Urothelium cell line (cell line): ENCODE measurements around the gene RNLS.

Experiments used
- DNase-seq: peaks from one replicate; pipeline ENCODE4 v3.0.0; 2011; ENCODE audit warnings: low spot score, mixed read lengths
- FAIRE-seq: peaks from 2 replicates; lab custom pipeline; 2011; peaks lifted over from hg19 to GRCh38; lab: Jason Lieb, UNC

Gene RNLS

DNA sequence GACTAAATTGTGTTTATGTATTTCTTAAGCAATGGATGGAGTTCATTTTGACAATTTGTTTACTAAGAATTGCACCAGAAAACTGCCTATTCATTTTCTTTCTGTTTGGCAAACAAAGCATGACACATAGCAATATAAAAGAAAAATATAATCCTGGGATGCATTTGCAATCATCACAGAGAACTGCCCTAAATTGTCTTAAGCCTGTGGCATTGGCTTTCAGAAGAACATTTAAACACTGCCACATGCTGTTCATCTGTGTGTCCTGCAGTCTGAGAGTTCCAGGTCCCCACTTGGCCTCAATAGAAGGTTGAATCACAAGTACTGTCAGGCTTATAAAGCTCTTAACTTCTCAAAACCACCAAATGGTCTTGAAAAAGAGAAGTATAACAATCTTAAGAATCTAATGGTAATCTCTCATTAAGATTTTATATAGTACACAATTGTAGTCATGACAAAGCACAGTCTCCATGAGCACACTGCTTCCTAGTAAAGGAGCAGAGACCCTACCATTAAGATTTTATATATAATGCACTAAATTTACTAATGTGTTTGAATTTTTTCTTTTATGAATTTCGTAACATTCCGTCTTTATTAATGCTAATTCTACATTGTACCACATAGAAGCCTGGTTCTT is 29.9 kb downstream of the RNLS start:
- FAIRE-seq = no peak
- peak; percentile 52 for DNase-seq

DNA sequence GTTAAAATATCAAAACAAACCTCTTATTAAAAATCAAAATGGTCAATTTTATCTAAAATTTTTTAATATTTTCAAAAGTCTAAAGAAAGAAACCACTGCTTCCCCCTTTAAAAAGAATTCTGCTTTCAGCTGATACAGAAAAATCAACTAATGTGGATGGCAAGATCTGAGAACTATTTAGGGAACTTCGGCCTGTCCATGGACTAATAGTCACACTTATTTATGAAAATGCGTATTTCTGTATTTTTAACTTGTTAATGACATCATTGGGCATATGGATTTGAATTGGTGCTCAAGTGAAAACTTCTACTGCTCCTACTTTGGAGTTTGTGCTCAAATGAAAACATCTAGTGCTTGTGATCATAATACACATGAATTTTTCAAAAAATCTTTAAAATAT is 31.9 kb downstream of the RNLS start:
- FAIRE-seq = no peak
- no peak for DNase-seq

DNA sequence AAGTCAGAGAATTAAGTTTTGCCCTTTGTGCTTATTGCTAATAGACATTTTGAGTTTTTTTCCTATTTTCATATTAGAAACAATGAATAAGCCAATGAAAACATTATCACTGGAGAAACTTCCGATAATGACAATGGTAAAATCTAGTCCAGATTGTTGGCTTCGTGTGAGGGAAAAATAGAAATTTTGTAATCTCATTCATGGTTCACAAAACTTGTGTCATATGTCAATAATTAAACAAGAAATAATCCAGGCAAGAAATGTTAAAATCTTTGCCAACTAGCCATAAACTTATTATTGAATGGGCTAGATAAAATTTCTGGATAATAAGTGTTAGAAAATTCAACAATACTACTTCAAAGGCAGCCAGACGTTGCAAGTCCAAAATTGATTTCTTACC is 36.6 kb downstream of the RNLS start:
- FAIRE-seq (no peak), DNase-seq (no peak)

DNA sequence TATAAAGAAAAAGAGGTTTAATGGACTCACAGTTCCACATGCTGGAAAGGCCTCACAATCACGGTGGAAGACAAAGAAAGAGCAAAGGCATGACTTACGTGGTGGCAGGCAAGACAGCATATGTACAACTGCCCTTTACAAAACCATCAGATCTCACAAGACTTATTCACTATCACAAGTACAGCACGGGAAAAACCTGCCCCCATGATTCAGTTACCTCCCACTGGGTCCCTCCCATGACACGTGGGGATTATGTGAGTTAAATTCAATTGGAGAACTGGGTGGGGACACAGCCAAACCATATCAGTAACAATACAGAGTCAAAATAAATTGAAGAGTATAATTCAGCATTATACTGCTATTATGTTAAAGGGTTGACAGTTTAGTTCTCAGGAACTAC is 37.8 kb downstream of the RNLS start:
- DNase-seq (no peak), FAIRE-seq (no peak)

DNA sequence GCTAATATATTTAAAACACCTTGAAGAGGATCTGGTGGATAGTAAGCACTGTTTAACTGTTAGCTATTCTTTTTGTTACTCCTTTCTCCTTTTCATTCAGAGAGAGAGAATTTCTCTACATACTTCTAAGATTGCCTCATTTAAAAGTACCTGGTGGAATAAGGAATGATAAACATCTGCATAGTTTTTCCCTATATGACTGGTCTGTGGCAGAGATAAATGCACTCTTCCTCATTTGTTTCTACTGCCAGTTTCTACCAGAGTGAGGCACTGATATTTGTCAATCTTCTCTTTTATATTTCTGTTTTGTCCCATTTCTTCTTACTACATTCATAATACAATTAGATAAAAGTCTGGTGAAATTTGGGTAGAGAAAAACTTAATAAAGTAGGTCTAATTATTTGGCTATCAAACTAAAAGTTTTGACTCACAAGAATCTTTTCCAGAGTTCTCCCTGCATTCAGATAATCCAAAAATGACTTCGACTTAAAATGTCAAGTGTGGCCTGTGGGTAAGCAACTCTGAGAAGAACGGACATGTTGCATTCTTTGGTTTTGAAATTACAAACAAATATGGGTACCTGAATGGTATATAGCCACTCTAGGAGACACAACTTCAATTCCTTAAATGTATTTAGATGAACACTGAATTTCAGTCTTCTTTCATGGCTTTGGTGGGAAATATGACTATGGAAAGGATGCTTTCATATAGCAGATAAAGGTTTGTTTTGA is 38.8 kb downstream of the RNLS start:
- DNase-seq (no peak), FAIRE-seq (no peak)

DNA sequence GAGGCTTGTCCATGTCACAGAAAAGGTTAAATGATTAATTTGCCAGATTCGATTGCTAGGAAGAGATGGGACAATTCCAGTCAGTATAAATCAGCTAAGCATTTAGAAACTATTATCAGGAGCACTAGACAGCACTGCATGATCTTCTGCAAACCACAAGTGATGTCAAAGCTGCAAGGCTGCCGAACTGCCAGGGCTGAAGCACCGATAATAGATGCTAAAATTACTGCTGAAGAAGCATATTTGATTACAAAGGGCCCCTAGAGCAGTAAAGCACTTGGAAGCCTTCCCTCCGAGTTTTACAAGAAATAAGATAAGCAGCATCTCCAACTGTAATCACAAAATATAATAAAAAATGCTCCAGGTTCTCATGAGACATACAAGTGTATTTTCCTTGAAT is 40.6 kb downstream of the RNLS start:
- no peak for DNase-seq
- no peak for FAIRE-seq

DNA sequence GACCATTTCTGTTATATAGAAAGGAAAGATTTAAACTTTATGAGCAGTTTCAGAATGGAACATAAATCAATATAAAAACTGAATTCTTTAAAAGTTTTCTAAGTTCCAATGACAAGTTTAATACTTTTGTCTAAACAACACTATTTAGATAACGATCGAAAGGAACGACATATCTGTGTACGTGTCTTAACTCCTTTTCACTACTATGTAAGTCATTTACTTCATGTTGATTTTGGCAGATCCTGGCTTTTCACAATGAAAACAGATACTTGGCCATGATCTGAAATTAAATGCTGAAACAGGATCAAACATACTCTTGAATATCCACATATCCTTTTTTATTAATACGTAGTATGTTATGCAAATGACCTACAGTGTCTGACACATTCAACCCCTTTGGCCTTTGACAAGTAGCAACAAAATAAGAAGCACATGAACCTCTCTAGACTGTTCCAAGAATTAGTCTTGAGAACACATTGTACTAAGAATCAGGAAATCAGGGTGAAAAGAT is 41.9 kb downstream of the RNLS start:
- FAIRE-seq = no peak
- no peak for DNase-seq

DNA sequence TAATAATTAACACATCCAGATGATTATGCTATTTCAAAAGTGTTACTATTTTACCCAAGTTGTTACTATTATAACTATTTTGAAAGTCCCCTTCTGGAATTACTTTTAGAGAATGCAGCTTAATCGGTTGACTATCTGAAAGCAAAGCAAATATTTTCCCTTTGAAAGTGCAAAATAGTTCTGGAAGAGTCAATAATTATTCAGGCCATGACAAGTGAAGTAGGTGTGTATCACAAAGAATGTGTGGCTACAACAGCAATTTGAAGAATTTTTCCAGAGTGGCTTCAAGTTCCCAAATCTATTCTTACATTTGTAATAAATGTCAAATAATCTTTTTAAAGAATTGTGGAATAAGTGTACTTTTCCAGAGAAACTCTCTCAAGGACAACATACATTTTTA is 42.8 kb downstream of the RNLS start:
- no peak for DNase-seq
- FAIRE-seq = no peak

DNA sequence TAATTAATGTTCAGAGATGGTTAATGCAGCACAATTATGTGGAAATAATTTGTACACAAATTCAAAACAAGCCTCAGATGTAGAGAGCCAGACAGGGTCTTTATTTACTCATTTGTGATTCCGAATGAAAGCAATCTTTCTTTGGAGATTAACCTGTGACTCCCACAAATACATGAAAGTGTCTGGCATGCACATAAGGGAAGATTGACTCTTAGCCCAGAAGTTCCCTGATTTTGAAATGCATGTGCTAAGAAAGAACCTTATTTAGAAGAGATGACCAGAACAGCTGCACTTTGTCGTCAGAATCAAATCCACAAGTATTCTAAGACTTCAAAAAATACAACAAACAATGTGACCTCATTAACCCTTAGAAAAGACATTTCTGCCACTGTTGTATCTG is 45.1 kb downstream of the RNLS start:
- DNase-seq = no peak
- no peak for FAIRE-seq

DNA sequence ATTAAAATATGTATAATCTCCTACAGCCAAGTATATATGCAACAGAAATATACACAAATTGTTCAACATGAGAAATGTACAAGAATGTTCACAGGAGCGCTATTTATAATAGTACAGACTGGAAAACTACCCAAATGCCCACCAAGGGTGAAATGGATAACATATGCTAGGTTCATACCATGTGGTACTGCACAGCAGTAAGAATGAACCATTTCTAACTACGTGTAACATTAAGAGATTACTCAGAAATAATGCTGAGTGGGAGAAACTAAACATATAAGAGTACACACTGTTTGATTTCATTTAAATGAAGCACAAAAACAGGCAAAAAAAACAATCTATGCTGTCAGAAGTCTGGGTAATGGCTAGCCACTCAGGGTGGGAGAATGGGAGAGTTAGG is 45.8 kb downstream of the RNLS start:
- no peak for DNase-seq
- no peak for FAIRE-seq

DNA sequence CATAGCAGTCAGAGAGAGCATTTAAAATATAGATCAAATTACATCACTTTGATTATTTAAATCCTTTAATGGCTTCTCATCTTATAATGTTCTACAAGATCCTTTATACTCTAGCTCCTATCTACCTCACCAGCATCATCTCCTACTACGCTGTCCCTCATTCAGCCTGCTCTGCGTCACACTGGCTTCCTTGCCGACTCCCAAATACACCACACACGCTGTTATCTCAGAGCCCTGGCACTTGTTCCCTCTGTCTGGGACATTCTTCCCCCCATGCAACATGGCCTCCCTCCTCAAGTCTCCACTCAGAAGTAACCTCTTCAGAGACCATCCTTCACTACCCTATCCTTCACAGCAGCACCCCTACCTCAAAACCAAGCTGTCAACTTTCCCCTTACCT is 46.7 kb downstream of the RNLS start:
- FAIRE-seq (no peak), DNase-seq (no peak)

DNA sequence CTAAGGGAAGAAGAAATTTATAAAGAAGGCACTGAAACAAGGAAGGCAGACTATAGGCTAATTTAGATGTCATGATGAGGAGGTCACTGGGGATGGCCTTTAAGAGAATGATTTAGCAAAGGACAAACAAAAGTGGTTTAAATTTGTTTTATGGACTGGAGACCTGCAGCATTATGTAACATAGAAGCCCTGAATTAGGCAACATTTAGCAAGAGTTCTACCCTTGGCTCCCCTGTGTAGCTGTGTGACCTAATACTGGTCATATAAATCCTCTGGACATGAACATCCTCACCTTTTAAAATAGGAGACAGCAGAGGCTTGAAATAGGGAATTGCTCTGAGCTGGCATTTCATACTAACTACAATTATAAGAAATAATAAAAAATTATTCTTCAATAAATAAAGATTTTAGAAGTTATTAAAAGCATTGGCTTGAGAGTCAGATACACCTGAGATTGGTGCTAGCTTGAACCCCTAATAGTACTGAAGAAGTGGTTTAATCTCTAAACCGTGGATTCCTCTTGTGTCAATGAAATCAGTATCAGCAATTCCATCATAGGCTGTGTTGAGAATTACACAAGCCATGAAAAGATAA is 48.9 kb downstream of the RNLS start:
- no peak for DNase-seq
- no peak for FAIRE-seq

DNA sequence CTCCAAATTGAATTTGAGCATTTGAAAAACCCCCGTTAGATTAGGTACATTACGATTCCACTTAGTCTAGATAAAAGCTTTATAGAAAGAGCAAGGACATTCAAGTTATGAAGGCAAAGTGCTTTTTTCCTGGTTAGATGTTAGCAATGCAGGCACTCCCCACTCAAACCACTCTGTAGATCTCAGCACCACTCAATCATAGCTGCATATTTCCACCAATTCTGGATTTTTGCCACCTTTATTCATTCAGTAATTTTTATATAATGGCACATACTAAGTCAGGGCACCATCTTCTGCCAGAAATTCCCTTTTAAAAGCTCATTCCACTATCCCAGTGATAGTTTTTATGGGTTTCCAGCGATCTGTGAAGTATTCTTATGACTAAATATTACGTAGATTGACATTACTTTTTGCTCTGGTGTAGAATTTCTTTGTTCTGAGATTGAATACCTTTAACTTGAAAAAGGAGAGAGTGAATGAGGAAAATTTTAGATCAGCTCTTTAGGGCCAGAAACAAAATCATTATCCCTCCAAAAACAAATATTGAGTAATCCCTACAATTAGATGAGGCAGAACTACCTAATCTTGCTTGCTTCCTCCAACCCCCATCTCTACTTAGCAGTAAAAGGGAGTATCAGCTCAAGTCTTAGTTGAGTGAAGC is 51.6 kb downstream of the RNLS start:
- FAIRE-seq = no peak
- DNase-seq = no peak

DNA sequence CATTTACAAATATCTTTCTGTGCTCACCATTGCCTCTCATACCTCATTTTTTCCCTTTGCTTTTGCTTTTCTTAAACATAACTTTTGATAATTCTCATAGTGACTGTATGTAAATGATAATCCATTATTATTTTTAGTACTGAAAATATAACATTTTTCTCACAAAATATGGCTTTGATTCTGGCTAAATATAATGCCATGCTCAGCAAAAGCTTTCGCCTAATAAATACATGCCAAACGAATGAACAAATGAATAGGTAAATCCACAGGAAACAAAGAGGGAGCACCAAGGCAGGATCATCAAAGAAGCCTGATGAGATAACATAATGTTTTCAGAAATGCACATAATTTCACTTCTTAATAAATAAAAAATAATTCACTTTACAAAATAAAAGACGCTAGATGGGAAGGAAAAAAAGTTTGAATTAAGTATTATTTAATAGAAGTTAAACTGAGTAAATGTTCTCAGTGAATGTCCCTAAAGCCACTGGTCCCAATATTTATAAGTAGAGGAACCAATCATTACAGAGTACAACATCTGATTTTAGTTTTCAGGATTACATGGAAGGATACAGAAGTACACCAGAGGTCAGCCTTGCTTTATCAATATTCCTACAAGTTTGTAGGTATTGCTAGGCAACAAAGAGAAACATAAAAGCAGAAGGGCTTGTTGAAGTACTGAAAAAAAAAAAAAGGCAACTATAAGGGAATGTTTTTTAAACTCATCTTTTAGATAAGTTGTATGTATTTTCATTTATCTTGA is 52.3 kb downstream of the RNLS start:
- no peak for FAIRE-seq

DNA sequence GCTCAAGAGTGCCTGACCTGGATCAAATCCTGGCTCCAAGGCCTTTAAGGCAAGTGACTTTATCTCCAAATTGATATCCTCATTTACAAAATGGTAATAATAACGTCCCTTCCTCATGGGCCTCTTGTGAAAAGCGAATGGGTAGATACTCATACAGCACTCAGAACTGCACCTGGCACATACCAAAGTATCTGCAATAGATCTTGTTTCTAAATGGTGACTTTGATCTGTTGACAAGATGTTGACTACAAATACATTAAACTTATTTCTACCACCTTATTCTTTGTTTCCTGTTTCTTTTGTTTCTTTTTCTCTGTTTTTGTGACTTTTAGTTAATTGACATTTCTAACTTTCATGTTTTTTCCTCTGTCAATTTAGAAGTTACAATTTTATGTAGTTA is 53.0 kb downstream of the RNLS start:
- no peak for FAIRE-seq

More for the DNA sequence above, 52.3 kb downstream of the RNLS start:
- no peak for DNase-seq

DNA sequence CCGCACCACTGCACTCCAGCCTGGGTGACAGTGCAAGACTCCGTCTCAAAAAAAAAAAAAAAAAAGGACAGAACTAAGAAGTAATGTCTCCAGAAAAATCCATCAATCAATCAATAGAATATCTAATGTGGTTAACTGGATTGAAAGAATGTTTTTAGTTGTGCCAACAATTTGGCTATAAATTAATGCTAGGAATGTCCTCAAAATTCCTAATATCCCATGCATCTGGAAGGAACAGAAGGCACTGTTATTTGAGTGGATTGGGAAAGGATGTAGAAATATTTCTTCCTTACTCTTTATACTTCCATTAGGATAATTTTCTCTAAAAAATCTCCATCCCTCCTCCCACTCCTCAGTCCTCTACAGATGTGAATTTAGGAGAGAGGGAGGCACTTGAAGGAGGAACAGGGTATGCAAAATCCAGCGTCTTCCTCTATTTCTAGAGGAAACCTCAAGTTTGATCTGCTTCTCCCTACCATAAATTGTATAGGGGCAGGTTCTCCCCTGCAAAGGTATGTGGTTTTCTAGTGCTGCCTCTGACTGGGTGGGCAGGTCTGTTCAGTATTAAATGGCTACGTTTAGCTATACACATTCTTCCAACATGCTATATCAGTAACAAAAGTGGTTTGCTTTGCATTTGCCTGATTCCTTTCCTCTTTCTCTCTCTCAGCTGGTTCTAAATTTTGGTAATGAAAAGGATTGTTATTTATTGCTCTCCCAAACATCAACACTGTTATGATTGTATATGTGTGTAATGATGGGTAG is 54.1 kb downstream of the RNLS start:
- FAIRE-seq (no peak), DNase-seq (no peak)

More for the DNA sequence above, 53.0 kb downstream of the RNLS start:
- no peak for DNase-seq

DNA sequence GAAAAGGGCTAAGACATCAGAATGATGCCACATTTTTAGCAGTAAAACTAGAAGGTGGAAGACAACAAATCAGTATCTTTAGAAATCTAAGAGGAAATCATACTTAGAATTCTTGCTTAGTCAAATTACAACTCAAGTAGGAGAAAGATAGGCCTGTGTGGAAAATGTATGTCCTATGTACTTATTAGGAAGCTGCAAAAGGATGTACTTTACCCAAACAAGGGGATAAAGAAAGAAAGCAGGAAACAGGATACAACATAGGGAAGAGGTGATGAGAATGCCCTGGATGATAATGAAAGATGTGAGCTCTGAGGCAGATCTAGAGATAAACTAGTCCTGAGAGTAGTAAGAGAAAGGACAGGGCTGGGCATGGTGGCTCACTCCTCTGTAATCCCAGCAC is 54.9 kb downstream of the RNLS start:
- DNase-seq = no peak
- no peak for FAIRE-seq

DNA sequence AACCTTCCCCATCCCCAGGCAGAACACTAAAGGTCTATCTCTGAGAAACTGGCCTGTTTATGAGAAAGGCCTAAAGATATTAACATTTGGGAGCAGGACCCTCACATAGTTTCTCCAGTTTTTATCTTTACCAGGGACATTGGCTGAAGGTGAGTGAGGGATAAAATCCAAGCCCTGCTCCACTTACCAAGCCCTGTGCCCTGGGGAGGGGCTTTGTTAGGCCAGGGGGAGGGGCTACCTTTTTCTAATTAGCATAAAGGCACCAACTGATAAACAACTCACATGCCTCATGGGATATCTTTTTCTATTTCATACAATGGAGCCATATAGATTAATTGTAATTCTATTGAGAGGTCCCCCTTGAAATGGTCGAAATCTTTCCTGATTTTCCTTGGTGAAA is 55.9 kb downstream of the RNLS start:
- DNase-seq (no peak), FAIRE-seq (no peak)

DNA sequence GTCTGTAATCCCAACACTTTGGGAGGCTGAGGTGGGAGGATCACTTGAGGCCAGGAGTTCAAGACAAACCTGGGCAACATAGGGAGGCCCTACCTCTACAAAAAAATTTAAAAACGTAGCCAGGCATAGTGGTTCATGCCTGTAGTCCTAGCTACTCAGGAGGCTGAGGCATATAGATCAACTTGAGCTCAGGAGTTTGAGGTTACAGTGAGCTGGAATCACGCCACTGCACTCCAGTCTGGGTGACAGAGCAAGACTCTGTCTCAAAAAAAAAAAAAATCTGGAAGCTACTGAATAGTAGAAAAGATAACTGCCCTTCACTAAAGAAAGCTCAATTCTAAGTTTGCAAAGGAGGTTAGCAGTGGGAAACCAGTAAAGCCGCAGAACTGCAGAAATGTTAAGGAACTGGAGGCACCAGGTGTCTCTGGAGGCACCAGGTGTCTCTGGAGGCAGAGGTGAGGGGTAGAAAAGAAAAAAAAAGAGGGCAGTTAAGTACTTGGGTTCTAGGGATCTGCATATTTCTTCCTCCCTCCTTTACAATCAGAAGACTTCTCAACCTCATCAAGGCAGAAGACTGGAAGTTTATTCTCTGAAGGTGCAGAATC is 56.5 kb downstream of the RNLS start:
- FAIRE-seq (no peak), DNase-seq (no peak)
